Left colon (tissue), 2 donors: ENCODE data around the gene BARX1. TPM values are rescaled to one million over a fixed set of nuclear protein-coding genes. Genes with fewer than 3 reads are reported as not detected.

Experiments used
- ATAC-seq: fragments of 200-7000 bp; cut with Tn5 transposase; one replicate; pipeline ENCODE4 v1.9.1; 2020; ENCODE audit warnings: mild to moderate bottlenecking, moderate library complexity
- DNase-seq, 2 donors: peaks; one replicate each; pipeline ENCODE4 v3.0.0-alpha.2; 2020
- intact Hi-C, 2 donors: fragments of 100-400 bp; cut with DNase I in 1 of 2; cut with micrococcal nuclease in 1 of 2; formaldehyde crosslinking; loops; one replicate each; pipeline versions ENCODE4 v1.11.2 to v1.14.0; 2022; cut with DNase I, micrococcal nuclease
- total RNA-seq, 2 donors: library from RNA; stranded (reverse); fragmentation: NEBNext Ultra II Directional; extraction: Animal tissue kit (Norgen Biotek cat#: 25700); gene quantifications; one replicate each; pipeline ENCODE4 v1.2.1, GENCODE V29; 2021
- donor health status: DM: no; HTN: no; CAD: no.
- donor health status: DM: yes; HTN: yes; CAD: no.

The BARX1 gene
- total RNA-seq, 2 donors from 2014 or later, result 0.18 TPM; not detected in 1

DNA sequence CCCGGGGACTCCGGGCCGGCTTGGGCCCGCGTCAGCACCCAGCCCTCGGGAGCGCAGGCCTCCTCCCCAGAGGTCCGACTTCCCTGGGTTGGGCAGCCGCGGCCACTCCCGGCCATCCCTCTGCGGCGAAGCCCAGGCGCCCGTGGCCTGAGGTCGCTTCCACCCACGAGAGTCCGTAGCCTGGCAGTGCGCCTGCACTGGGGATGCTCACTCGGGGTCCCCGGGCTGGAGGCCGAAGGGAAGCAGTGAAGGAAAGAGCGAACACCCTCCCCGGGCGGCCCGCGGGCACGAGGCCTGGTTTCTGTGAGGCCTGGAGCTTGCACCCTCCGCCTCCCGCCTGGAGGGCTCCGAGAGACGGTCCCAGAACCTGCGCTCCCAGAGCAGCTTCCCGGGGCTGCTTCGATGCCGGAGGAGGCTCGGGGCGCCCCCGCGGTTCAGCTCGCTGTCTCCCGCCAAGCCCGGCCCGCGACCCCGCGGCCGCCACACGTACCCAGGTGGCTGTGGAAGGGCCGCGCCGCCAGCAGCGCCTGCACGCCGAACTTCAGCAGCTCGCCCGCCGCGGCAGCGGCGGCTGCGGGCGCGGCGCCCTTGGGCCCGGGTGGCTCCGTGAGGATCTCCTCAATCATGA, 607 bp downstream of the BARX1 start:
- no peak for ATAC-seq
- DNase-seq, result no peak
- intact Hi-C loops, result no loop called here

DNA sequence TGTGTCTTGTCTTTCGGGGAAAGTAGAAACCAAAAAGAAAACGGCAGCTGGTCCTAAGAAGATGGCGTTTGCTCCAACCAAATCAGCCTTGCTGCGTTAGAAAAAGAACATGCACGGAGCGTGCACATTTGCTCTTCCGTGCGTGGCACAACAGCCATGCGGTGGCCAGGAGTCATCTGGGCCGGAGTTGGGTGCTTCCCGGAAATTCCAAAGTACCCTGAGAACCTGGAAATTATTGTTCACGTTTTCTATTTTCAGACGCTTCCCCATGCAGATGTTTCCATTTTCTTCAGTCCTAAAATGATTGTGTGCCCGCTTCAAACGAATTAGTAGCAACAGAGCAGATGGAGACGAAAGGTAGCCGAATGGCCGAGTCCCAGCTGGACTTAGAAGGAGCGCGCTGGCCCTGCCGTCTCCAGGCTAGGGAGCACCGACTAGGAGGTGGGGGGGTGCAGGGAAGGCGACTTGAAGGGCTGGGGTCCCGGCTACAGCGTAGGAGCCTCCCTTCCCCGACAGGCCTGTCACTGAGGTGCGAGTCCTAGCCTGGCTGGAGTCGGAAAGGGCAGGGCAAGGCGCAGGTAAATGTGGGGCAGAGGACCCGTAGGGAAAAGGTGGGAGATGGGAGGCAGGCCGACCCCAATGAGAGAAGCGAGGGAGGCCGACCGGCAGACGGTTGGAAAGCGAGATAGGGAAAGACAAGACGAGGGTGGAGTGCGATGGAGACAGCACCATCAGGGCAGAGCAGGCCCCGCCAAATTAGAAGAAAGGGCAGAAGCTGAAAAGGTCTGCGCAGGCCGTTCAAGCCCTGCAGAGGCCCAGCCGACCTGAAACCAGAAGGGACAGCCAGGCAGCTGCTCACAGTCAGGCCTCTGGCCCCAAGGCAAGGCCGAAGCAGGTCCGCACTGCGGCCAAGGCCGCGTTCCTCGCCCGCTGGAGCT, 1.4 kb downstream of the BARX1 start:
- DNase-seq (no peak), ATAC-seq (no peak)
- intact Hi-C loops, result no loop called here

DNA sequence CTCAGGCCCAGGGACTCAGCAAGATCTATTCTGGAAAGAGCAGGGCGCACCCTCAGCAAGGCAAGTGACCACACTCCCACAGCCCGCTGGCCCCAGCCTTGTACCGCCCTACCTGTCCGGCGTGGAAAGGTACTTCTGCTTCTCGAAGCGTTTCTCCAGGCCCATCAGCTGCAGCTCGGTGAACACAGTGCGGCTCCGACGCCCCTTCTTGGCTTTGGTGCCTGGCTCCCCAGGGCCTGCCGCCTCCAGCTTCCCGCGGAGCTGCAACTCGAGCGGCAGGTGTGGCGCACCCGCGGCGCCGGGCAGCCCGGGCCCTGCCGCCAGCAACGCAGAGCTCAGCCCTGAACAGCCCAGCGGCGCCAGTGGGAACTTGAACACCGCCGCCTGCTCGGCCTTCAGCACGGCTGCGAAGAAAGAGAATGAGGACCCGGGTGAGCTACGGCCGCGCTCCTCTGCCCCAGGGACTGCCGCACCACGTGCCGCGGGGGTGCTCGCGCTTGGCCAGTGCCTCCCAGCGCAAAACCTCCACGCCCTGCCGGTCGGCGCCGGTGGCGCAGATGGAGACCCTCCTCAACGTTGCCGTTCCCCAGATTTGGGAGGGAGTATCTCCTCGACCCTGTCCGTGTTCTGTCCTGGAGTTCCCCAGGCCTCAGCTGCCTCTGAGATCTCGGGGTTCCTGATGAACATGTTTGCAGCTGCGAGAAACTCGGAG, 2.2 kb downstream of the BARX1 start:
- ATAC-seq (peak; percentile 56), DNase-seq (no peak)
- intact Hi-C loops, result no loop called here

DNA sequence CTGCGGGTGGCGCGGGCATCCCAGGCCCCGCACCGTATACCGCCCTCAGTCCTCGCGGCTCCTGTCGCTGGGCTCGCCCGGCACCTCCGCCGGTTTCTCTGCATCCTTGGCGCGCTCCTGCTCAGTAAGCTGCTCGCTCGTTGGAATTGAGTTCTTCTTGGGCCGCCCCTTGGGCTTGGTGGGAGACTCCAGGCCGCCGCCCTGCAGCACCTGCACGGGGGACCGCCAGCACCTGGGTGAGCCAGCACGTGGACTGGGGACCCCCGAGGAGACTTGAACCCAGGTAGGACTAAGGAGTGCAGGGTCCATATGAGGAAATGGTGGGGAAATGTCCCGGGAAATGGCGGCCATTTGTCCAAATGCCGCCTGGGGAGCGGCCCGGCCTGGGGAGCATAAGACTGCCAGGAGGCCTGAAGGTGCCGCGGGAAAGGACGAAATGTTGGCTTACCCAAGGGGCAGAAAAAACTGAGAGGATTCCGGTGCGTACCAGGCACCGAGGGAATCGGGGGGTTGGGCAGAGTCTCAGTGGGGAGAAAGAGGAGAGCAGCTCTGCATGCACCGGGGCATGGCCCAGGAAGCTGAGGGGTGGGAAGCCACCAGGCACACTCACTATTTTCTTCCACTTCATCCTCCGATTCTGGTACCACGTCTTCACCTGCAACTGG, 2.9 kb downstream of the BARX1 start:
- ATAC-seq, result no peak
- intact Hi-C loops, result no loop called here
- no peak for DNase-seq

DNA sequence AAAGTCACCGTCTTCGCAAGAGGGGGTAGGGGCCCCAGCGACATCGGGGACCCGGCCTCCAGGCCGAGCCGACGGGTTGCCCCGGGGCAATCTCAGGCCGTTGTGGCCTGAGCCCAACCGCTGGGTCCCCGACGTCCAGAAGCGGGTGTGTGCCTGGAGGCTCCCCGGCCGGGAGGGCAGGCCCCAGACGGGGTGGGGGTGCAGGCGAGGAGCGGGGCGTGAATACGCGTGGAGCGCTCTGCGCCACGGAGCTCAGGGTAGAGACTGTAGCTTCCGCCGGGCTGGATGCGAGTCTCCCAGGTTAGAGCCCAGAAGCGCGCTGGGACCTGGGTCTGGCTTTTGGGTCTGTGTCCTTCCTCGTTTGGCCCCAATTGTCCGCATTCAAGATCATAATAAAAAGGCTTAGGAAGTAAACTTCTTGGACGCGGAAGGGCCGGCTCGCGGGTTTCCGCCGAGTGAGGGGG, 3.5 kb downstream of the BARX1 start:
- intact Hi-C loops, result no loop called here
- DNase-seq (no peak), ATAC-seq (peak; percentile 24)

DNA sequence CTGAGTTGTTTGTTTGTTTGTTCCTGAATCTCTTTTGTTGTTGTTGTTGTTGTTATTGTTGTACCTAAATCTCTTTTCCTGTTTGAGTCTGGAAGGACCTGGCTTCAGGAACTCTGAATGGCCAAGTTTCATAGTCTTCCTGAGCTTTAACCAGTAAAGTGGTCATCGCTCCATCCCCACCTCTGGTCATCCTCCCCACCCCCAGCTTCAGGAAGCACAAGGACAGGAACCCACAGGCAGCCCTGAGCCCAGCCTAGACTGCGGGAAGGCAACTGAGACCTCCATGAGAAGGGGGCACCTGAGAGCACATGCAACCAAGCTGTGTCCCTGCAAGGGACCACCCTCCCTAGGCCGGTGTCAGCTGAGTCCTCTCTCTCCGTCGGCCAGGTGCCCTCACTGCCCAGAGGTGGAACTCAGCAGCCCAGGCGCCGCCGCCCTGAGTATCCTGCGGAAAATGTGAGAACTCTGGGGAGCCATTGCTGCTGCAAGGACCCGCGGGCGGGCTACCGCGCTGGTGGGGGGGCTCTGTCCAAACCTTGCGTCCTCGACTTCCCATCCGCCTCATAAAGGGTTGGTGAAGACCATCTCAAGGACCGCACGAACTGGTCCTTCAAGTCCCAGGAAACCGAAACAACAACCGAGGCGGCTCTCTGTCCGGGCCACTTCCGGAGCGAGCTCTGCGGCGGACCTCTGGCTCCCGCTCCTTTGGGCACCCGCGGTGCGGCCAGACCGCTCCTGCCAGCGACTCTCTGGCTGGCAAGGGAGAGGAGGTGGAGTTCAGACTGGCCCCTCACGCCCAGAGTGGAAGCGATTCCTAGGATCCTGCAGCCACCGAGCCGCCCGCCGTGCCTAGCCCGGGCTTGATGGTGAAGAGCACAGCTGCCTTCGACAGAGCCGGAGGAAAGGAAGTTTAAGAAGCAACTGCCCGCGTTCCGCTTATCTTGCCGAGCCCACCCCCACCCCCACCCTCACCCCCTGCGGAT, 4.2 kb downstream of the BARX1 start:
- DNase-seq (peak in 1 of 2 donors; percentile 43), ATAC-seq (peak; percentile 69)
- intact Hi-C loops, result no loop called here

DNA sequence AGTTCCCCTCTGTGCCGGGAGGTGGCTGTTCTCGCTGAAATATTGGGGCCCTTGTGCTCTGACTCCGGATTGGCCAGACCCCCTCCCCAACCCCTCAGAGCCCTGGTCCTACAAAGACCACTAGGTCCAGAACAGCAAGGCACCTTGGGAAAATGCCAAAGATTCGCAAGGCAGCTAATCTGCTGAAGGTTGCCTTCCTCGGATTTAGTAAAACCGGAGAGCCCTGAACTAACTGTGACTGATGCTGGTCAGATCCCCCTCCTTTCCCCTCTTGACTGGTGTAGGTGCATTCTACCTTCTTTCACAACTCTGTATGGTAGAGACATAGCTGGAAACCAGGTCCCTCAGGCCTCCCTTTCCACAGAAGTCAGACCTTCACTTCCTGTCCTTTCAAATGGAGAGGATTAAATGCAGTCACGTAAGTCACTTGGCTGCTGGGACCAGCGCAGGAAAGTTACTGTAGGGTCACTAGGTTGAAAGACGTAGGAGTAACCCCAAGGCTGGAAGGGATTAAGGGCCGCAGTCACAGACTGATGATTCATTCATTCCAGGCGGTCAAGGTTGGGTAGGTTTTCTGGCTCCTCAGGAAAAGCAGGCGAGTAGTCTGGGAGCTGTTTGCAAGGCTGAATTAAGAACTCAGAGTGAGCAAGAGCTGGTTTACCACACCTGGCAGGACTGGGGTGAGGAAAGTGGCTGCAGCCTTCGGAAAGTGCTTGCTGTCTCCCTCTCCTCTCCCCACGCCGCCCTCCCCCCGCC, 5.3 kb downstream of the BARX1 start:
- DNase-seq (no peak), ATAC-seq (no peak)
- intact Hi-C loops, result no loop called here

DNA sequence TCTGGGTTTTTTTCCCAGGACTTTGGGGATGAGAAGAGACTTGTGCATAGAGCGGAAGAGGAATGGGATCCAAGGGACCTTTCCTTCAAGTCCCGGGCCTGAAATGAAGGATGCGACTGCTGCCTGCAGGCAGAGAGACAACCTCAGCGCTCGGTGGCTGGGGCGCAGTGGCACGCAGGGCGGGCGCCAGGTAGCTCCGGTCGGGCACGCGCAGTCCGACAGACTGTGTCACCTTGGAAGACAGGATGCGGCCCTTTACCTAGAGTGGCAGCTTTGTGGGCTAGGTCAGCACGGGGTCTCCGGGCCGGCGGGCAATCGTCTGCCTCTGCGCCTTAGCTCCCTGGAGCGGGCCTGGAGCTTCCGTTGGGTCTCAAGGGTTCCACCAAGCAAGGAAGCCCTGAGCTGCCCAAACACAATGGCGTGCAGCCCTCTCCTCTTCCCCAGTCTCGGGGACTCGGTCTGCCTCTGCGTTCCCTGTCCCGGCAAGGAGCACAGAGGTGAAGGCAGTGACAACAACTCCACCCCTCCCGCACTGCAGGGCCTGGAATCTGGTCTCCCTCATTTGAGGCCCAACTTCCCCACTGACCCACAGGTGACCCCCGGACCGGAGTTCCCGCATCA, 6.0 kb downstream of the BARX1 start:
- intact Hi-C loops, result no loop called here
- DNase-seq (no peak), ATAC-seq (no peak)

DNA sequence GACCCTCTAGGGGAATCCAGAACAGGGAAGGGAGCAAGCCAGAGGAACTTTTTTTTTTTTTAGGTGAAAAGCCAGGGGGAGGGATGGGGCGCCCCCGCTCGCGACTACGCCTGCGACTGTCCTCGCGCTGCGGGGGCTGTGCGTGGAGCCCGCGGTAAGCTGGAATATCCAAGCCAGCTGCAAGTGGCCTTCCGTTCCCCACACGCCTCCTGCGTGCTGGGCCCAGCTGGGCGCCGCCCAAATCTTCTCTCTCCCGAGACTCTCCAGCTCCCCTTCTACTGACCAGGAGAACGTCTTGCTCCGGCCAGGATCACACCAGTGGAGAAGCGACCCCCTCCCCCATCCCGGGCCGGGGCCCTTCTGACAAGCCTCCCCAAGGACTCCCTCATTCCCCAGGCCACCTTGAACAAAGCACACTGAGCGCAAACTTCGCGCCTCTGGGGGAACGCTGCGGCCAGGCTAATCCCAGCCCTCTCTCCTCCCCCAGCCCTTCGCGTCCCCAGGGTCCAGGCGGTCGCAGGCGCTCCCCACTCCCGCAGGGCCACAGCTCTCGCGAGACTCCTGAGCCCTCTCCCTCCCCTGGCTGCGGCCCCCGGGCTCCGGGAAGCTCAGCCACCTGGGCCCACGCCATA, 6.6 kb downstream of the BARX1 start:
- no peak for DNase-seq
- intact Hi-C loops, result no loop called here
- ATAC-seq, result no peak

DNA sequence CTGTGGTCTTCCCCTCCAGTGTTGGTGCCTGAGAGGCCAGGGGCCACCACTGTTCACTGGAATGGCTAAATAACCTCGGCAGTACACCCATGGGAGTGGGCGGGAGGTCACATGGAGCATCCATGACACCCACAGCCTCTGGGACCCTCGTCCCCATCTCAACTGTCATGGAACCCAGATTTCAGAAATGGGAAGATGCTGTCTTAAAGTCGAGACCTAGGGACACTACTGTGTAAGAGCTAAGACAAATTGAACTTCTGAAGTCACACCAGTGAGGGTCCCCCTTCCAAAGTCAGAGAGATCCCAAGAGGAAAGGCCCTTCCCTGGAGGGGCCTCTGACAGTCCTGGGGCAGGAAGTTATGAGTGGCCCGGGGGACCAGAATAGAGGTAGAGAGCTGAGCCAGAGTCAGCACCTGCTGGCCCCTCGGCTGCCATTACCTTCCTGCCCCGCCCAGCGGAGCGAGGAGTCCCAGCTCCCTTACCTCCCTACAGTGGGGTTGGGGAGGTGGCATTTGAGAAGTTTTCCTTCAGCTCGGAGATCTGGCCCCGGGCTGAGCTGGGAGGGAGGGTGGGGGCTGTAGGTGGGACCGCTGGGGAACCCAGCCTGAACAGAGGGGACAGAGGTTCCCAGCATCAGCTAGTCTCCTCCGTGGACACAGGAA, 7.6 kb downstream of the BARX1 start:
- DNase-seq (no peak), ATAC-seq (no peak)
- intact Hi-C loops, result no loop called here

DNA sequence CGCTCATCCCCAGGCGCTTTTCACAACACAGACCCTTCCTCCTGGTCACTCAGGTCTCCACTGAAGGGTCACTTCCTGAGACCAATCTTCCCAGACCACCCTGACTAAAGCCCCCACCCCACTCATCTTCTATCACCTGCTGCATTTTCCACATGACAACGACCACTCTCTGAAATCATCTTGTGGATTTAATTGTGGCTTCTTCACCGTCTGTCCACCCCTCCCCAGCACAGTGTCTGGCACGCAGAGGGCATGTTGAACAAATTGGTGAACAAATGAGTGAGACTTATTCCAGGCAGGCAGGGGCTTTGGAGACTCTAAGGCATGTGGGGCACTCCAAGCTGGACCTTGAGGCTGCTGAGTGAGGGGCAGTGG, 8.8 kb downstream of the BARX1 start:
- intact Hi-C loops, result no loop called here
- DNase-seq (no peak), ATAC-seq (no peak)

DNA sequence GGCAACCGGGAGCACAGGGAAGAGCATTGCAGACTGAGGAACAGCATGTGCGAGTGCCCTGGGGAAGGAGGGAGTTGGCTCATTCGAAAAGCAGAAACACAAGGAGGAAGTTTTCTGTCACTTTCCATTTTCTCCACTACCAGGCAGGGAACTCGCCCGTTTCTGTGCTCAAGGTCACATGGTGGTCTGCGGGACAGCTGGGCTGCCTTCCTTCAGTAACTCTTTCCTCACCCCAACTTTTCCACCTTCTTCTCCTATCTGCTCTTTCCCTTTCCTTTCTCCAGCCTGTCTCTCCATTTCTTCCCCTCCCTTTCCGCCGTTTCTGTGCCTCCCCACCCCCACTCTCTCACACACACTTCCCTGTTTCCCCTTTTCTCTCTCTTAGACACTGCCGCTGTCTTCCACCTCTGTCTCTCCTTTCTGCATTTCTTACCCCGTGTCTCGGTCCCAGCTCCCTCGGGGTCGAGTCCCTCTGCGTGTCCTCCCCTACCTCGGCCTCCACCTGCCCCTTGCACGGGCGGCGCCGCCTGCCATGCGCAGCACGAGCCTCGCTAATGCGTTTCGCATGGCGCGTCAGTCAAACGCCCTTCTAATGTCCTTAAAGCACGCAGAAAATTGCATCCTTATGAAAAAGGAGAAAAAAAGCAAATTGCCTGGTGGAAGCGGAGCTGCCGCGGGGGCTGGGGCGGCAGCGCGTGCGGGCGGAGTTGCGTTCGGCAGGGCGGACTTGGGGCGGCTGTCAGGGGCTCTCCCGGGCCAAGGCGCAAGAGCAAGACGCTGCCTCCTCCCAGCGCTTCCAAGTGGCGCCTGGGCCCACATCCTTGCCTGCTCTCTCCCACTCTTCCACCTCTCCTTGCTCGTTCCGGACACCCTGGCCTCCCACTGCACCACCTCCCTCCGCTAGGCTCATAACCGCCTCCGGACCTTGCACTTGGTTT, 9.5 kb downstream of the BARX1 start:
- intact Hi-C loops, result no loop called here
- ATAC-seq (peak; percentile 75), DNase-seq (peak in 1 of 2 donors; percentile 38)

DNA sequence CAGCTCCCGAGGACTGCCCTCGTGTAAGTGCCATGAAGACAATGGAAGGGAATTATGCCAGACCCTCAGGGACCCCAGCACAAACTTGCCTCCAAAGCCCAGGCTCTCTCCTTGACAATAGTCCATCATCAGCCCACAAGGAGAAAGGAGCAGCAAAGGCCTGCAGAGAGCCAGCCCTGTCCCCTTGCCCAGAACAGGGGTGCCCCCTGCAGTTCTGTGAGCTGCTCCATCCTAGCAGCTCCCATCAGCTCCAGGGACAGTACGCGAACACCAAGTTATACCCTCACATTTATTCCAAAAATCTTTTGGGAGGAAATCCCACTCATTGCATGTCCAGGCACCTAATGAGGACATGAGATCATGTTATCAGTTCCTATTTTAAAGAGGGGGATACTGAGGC, 11.1 kb downstream of the BARX1 start:
- intact Hi-C loops, result no loop called here
- no peak for DNase-seq
- ATAC-seq, result no peak

DNA sequence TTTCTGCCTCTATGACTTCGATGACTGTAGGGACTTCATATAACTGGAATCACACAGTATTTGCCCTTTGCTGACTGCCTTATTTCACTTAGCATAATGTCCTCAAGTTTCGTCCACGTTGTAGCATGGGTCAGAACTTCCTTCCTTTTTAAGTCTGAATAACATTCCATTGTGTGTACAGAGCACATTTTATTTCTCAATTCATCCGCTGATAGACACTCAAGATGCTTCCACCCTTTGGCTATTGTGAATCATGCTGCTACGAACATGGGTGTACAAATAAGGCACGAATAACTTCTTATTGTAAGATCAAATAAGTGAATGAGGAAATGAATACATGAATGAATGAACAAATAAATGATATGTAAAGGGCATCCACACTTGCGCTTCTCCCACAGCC, 13.0 kb downstream of the BARX1 start:
- intact Hi-C loops, result no loop called here
- DNase-seq (no peak), ATAC-seq (no peak)

DNA sequence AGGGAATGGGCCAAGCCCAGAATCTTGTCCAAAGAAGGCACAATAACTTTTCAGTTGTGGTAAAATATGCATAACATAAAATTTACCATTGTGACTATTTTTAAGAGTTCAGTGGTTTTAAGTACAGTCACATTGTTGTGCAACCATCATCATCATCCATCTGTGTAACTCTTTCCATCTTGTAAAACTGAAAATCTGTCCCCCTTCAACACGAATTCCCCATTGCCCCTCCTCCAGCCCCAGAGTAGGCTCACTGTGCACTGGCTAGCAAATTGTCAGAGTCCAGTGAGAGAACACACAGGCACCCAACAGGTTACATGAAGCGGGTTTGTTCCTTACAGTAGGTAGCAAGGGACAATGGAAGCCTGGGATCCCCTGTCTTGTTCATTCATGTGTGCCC, 13.7 kb downstream of the BARX1 start:
- intact Hi-C loops, result no loop called here
- no peak for ATAC-seq
- DNase-seq, result no peak
